ENCODE measurements around the gene GALNT17.

GALNT17 gene

DNA sequence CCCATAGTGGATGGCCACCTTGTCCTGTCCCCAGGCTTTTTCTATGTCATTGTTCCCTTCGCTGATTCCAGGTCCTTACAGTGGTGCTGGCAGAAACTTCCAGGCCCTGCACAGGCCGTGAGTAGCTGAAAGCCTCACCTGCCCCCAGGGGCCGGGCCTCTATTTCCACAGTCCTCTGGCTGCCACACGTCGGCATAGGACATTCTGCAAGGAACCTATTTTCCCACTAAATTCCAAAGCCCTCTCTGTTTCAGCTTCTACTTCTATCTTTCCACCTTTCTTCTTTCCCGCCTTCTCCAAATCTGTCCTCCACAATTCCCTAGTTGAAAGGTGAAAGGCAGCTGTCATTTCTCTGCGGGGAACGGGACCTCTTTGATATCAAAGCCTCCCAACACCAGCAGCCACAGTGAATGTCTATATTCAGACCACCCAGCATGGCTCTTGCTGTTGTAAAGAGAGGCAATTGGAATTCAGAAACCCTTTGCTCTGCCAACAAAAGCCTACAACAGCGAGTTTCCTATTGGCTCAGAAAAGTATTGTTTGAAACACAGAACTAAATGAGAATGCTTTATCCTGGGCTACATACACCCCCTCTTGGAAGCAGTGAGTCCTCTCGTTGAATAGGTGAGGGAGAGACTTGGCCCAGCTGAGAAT lies 607.7 kb downstream of the GALNT17 start:
- no peaks in the 10 kb centered on the region for H3K27me3 ChIP-seq (ENCODE audit: control insufficient read depth in 2 of 2, insufficient read depth in 2 of 2, low read length in 2 of 2)
- H3K36me3 ChIP-seq (ENCODE audit: control insufficient read depth in 2 of 2, insufficient read depth in 2 of 2, low read length in 2 of 2), result no peaks in the 10 kb centered on the region
- H3K4me1 ChIP-seq (ENCODE audit: control insufficient read depth in 2 of 2, insufficient read depth in 2 of 2, low read length in 2 of 2), result no peaks in the 10 kb centered on the region
- no peak overlapping the region for H3K27ac ChIP-seq (ENCODE audit: low read depth in 2 of 2, low read length in 2 of 2)
- H3K4me3 ChIP-seq (ENCODE audit: low read length in 2 of 2), result no peak overlapping the region
- no peaks in the 10 kb centered on the region for H3K9me3 ChIP-seq (ENCODE audit: control insufficient read depth in 2 of 2, low read length in 2 of 2)
- no peak overlapping the region for H3K9ac ChIP-seq (ENCODE audit: low read depth in 1 of 2, low read length in 2 of 2)

DNA sequence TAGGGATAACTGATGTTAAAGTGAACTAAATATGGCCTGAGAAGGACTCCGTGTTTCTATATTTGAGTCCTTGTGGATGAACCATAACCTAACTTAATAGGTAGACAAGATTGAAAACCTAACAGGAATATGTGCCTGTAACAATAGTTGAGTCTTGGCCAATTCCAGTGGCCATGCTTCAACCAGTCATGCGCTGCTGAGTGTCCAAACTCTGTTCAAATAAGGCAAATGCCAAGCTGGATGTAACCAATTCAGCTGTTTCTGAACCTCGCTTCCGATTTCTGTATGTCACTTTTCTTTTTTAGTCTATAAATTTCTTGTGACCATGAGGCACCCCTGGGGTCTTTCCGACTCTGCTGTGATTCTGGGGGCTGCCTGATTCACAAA lies 608.2 kb downstream of the GALNT17 start:
- Histone ChIP-seq H3K27me3 (ENCODE audit: control insufficient read depth in 2 of 2, insufficient read depth in 2 of 2, low read length in 2 of 2) (no peaks in the 10 kb centered on the region), H3K27ac (ENCODE audit: low read depth in 2 of 2, low read length in 2 of 2) (no peak overlapping the region), H3K9me3 (ENCODE audit: control insufficient read depth in 2 of 2, low read length in 2 of 2) (no peaks in the 10 kb centered on the region), H3K9ac (ENCODE audit: low read depth in 1 of 2, low read length in 2 of 2) (no peak overlapping the region), H3K36me3 (ENCODE audit: control insufficient read depth in 2 of 2, insufficient read depth in 2 of 2, low read length in 2 of 2) (no peaks in the 10 kb centered on the region), H3K4me1 (ENCODE audit: control insufficient read depth in 2 of 2, insufficient read depth in 2 of 2, low read length in 2 of 2) (no peaks in the 10 kb centered on the region), H3K4me3 (ENCODE audit: low read length in 2 of 2) (no peak overlapping the region)

DNA sequence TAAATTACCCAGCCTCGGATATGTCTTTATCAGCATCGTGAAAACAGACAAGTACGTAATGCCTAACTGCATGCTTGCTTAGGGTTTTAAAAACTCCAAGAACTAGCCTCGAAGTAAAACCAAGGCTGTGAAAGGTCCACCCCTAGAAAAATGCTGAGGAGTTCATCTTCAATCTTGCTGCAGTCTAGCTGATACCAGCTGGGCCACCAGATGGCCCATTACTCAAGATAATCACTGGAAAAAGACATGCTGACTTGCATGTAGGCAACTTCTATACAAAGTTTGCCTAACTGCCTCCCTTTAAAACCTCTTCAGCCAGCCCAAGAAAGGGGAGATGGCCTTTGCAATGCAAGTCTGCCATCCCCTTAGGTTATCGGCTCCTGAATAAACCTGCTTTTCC lies 614.1 kb downstream of the GALNT17 start:
- no peak overlapping the region for H3K9ac ChIP-seq (ENCODE audit: low read depth in 1 of 2, low read length in 2 of 2)
- no peaks in the 10 kb centered on the region for H3K9me3 ChIP-seq (ENCODE audit: control insufficient read depth in 2 of 2, low read length in 2 of 2)
- H3K27me3 ChIP-seq (ENCODE audit: control insufficient read depth in 2 of 2, insufficient read depth in 2 of 2, low read length in 2 of 2), result no peaks in the 10 kb centered on the region
- no peak overlapping the region for H3K27ac ChIP-seq (ENCODE audit: low read depth in 2 of 2, low read length in 2 of 2)
- no peaks in the 10 kb centered on the region for H3K4me1 ChIP-seq (ENCODE audit: control insufficient read depth in 2 of 2, insufficient read depth in 2 of 2, low read length in 2 of 2)
- no peaks in the 10 kb centered on the region for H3K36me3 ChIP-seq (ENCODE audit: control insufficient read depth in 2 of 2, insufficient read depth in 2 of 2, low read length in 2 of 2)
- no peak overlapping the region for H3K4me3 ChIP-seq (ENCODE audit: low read length in 2 of 2)

DNA sequence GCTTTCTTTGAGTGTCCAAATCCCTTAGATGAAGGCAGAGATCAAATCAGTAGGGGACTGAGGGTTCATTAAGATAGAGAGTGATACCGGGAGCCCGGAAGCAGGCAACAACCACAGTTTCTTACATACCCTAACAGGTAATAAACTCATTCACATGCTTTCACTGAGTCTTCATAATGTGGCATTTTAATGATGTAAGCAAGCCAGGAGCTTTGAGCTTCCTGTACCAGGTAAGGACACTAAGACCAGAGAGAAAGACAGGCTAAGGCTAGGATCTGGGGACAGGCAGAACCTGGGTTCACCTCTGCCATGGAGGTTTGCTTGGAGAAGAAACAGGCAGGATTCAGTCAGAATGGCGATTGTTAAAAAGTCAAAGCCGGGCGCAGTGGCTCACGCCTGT lies 618.3 kb downstream of the GALNT17 start:
- no peak overlapping the region for H3K9ac ChIP-seq (ENCODE audit: low read depth in 1 of 2, low read length in 2 of 2)
- no peaks in the 10 kb centered on the region for H3K4me1 ChIP-seq (ENCODE audit: control insufficient read depth in 2 of 2, insufficient read depth in 2 of 2, low read length in 2 of 2)
- no peak overlapping the region for H3K27ac ChIP-seq (ENCODE audit: low read depth in 2 of 2, low read length in 2 of 2)
- H3K4me3 ChIP-seq (ENCODE audit: low read length in 2 of 2), result no peak overlapping the region
- no peaks in the 10 kb centered on the region for H3K9me3 ChIP-seq (ENCODE audit: control insufficient read depth in 2 of 2, low read length in 2 of 2)
- H3K36me3 ChIP-seq (ENCODE audit: control insufficient read depth in 2 of 2, insufficient read depth in 2 of 2, low read length in 2 of 2), result no peaks in the 10 kb centered on the region
- H3K27me3 ChIP-seq (ENCODE audit: control insufficient read depth in 2 of 2, insufficient read depth in 2 of 2, low read length in 2 of 2), result peaks cover 0 to 7% of the 10 kb centered on the region in 2 donors

DNA sequence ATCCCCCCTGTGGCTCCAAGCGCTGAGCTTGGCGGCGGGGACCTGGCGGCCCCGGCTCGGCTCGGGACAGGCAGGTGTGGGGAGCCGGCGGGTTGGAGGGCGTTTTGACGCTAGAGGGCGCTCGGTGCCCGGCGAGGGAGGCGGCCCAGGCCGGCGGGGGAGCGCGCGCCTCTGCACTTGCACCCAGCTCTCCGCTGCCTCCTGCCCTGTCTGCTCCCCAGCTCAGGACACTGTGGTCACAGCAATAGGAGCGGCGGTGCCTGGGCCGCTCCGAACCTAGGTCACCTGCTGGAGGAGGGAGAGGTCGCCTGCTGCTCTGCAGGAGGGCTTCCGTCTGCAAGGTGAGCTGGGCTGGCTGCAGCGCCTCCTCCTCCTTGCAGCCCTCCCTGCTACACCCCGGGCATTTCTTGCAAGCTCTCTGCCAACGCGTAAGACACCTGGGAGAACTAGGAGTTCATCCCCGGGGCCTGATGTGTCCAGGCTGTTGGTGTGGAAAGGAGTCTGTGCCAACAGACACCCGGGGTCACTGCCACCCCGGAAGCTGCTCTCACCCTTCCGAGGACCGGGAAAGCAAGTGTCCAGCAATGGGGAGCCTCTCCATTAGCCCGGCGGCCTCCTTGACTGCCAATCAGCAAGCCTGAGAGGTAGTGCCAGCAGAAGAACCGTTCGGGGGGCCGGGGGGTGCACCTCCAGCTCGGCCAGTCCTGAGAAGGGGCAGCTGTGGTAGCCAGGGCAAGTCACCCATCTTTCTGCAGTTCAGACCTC lies 620.4 kb downstream of the GALNT17 start:
- Histone ChIP-seq H3K36me3 (ENCODE audit: control insufficient read depth in 2 of 2, insufficient read depth in 2 of 2, low read length in 2 of 2) (no peaks in the 10 kb centered on the region), H3K4me1 (ENCODE audit: control insufficient read depth in 2 of 2, insufficient read depth in 2 of 2, low read length in 2 of 2) (no peaks in the 10 kb centered on the region), H3K27ac (ENCODE audit: low read depth in 2 of 2, low read length in 2 of 2) (no peak overlapping the region), H3K9me3 (ENCODE audit: control insufficient read depth in 2 of 2, low read length in 2 of 2) (no peaks in the 10 kb centered on the region), H3K27me3 (ENCODE audit: control insufficient read depth in 2 of 2, insufficient read depth in 2 of 2, low read length in 2 of 2) (peaks cover 0 to 7% of the 10 kb centered on the region in 2 donors), H3K9ac (ENCODE audit: low read depth in 1 of 2, low read length in 2 of 2) (no peak overlapping the region), H3K4me3 (ENCODE audit: low read length in 2 of 2) (no peak overlapping the region)

DNA sequence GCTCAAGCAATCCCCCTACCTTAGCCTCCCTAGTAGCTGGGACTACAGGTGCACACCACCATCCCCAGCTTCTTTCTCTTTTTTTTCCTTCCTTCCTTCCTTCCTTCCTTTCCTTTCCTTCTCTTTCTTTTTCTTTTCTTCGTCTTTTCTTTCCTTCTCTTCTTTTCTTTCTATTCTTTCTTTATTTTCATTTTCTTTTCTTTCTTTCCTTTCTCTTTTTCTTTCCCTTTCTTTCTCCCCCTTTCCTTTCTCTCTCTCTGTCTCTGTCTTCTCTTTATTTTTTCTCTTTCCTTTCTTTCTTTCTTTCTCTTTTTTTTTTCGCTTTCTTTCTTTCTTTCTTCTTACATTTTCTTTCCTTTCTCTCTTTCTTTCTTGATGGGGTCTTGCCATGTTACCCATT lies 621.3 kb downstream of the GALNT17 start:
- no peak overlapping the region for H3K9ac ChIP-seq (ENCODE audit: low read depth in 1 of 2, low read length in 2 of 2)

DNA sequence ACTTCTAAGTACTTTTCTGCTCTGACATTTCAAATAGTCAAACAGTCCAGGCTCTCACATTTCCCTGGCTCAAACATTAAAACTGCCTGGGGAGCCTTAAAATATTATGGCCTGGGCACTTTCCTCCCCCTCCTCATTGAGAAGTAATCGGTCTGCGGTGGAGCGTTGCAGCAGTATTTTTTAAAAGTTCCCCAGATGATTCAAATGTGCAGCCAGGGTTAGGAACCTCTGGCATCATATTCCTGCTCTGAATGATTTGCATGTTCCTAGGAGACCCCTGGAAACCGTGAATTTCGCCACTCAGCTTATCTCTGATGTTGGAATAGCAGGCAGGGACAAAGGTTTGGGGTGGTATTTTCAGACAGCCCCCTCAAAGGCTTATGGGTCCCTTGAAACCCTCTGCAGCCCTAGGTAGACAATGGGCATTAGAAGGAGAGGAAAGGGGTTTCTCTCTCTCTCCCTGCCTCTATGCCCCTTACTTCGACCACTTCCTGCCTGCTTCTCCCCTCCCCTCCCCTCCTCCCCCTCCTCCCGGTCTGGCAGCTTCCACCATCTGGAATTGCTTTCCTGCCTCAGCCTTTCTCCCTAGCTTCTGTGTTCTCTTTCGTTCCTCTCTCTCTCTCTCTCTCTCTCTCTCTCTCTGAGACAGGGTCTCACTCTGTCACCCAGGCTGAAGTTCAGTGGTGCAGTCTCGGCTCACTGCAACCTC lies 622.2 kb downstream of the GALNT17 start:
- Histone ChIP-seq H3K4me1 (ENCODE audit: control insufficient read depth in 2 of 2, insufficient read depth in 2 of 2, low read length in 2 of 2) (no peaks in the 10 kb centered on the region), H3K27ac (ENCODE audit: low read depth in 2 of 2, low read length in 2 of 2) (no peak overlapping the region), H3K36me3 (ENCODE audit: control insufficient read depth in 2 of 2, insufficient read depth in 2 of 2, low read length in 2 of 2) (no peaks in the 10 kb centered on the region), H3K9me3 (ENCODE audit: control insufficient read depth in 2 of 2, low read length in 2 of 2) (no peaks in the 10 kb centered on the region), H3K4me3 (ENCODE audit: low read length in 2 of 2) (no peak overlapping the region), H3K27me3 (ENCODE audit: control insufficient read depth in 2 of 2, insufficient read depth in 2 of 2, low read length in 2 of 2) (peaks cover 0 to 7% of the 10 kb centered on the region in 2 donors), H3K9ac (ENCODE audit: low read depth in 1 of 2, low read length in 2 of 2) (no peak overlapping the region)

More for the DNA sequence above, 621.3 kb downstream of the GALNT17 start:
- Histone ChIP-seq H3K27ac (ENCODE audit: low read depth in 2 of 2, low read length in 2 of 2) (no peak overlapping the region), H3K9me3 (ENCODE audit: control insufficient read depth in 2 of 2, low read length in 2 of 2) (no peaks in the 10 kb centered on the region), H3K36me3 (ENCODE audit: control insufficient read depth in 2 of 2, insufficient read depth in 2 of 2, low read length in 2 of 2) (no peaks in the 10 kb centered on the region), H3K27me3 (ENCODE audit: control insufficient read depth in 2 of 2, insufficient read depth in 2 of 2, low read length in 2 of 2) (peaks cover 0 to 7% of the 10 kb centered on the region in 2 donors), H3K4me3 (ENCODE audit: low read length in 2 of 2) (no peak overlapping the region), H3K4me1 (ENCODE audit: control insufficient read depth in 2 of 2, insufficient read depth in 2 of 2, low read length in 2 of 2) (no peaks in the 10 kb centered on the region)

DNA sequence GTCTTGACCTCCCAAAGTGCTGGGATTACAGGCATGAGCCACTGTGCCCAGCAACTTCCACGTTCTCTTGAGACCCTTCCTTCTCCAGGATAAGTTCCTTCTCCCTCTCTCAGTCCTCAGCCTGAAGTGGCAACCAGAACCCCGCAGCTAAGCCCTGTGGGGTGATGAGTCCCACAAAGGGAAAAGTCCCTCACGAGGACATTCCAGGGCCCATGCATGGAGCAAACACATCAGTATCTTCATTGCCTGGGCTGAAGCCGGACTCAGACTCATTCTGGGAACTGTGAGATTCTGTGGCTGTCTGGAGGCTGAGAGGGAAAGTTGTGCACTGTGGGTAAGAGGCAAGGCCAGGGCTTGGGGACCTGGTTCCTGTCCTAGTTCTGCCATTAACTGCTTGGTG lies 622.9 kb downstream of the GALNT17 start:
- Histone ChIP-seq H3K27ac (ENCODE audit: low read depth in 2 of 2, low read length in 2 of 2) (no peak overlapping the region), H3K27me3 (ENCODE audit: control insufficient read depth in 2 of 2, insufficient read depth in 2 of 2, low read length in 2 of 2) (peaks cover 0 to 7% of the 10 kb centered on the region in 2 donors), H3K4me1 (ENCODE audit: control insufficient read depth in 2 of 2, insufficient read depth in 2 of 2, low read length in 2 of 2) (no peaks in the 10 kb centered on the region), H3K4me3 (ENCODE audit: low read length in 2 of 2) (no peak overlapping the region), H3K9ac (ENCODE audit: low read depth in 1 of 2, low read length in 2 of 2) (no peak overlapping the region), H3K36me3 (ENCODE audit: control insufficient read depth in 2 of 2, insufficient read depth in 2 of 2, low read length in 2 of 2) (no peaks in the 10 kb centered on the region), H3K9me3 (ENCODE audit: control insufficient read depth in 2 of 2, low read length in 2 of 2) (no peaks in the 10 kb centered on the region)

DNA sequence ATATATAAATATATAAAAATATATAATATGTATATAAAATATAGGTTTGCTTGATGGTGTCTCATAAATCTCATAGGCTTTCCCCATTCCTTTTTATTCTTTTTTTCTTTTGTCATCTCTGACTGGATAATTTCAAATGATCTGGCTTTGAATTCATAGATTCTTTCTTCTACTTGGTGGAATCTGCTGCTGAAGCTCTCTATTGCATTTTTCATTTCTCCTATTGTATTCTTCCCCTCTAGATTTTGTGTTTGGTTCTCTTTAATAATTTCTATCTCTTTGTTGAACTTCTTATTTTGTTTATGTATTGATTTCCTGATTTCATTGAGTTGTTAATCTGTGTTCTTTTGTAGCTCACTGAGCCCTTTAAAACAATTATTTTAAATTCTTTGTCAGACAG lies 629.4 kb downstream of the GALNT17 start:
- no peak overlapping the region for H3K9ac ChIP-seq (ENCODE audit: low read depth in 1 of 2, low read length in 2 of 2)

More for the DNA sequence above, 629.4 kb downstream of the GALNT17 start:
- Histone ChIP-seq H3K27ac (ENCODE audit: low read depth in 2 of 2, low read length in 2 of 2) (no peak overlapping the region), H3K4me3 (ENCODE audit: low read length in 2 of 2) (no peak overlapping the region), H3K36me3 (ENCODE audit: control insufficient read depth in 2 of 2, insufficient read depth in 2 of 2, low read length in 2 of 2) (no peaks in the 10 kb centered on the region), H3K4me1 (ENCODE audit: control insufficient read depth in 2 of 2, insufficient read depth in 2 of 2, low read length in 2 of 2) (no peaks in the 10 kb centered on the region), H3K9me3 (ENCODE audit: control insufficient read depth in 2 of 2, low read length in 2 of 2) (peaks cover 0 to 3% of the 10 kb centered on the region in 2 donors), H3K27me3 (ENCODE audit: control insufficient read depth in 2 of 2, insufficient read depth in 2 of 2, low read length in 2 of 2) (no peaks in the 10 kb centered on the region)
